HepG2 (cell line): Measurements from ENCODE around the gene MYCBP2. TPM values are rescaled to one million over a fixed set of nuclear protein-coding genes. Genes with fewer than 3 reads are reported as not detected.

Experiments used
- CBX2 ChIP-seq, 2 experiments: fragments of 200-600 bp in 1 of 2; sonication (generic); formaldehyde crosslinking in 1 of 2; IDR thresholded peaks; 2 replicates each; pipeline versions ENCODE4 v1.7.0 to v1.8.1; 2018 to 2022; ENCODE audit warnings: low read depth in 2 of 2, low read length in 1 of 2, mild to moderate bottlenecking in 1 of 2, missing genetic modification reagents in 1 of 2
- JUND ChIP-seq: sonication (generic); formaldehyde crosslinking; IDR thresholded peaks from 2 replicates; pipeline ENCODE4 v1.8.0; 2022; ENCODE audit warnings: mild to moderate bottlenecking, missing genetic modification reagents
- LCORL ChIP-seq, 2 experiments: fragments of 450-650 bp in 1 of 2; sonication (generic) in 1 of 2; formaldehyde crosslinking in 1 of 2; IDR thresholded peaks; 2 replicates each; pipeline versions ENCODE4 v1.5.0 to v1.6.1; 2017 to 2020; ENCODE audit warnings: antibody characterized with exemption in 1 of 2, missing genetic modification reagents in 1 of 2
- MAZ ChIP-seq, 2 experiments: sonication (generic) in 1 of 2; formaldehyde crosslinking in 1 of 2; IDR thresholded peaks; 2 replicates each; pipeline versions ENCODE4 v1.5.0 to v1.6.1; 2012 to 2020; ENCODE audit warnings: low read depth in 2 of 2, mild to moderate bottlenecking in 2 of 2, borderline replicate concordance in 1 of 2, improper control_type of control experiment in 1 of 2, low read length in 1 of 2, missing genetic modification reagents in 1 of 2, moderate library complexity in 1 of 2
- MZF1 ChIP-seq: sonication (generic); formaldehyde crosslinking; IDR thresholded peaks from 2 replicates; pipeline ENCODE4 v1.8.1; 2023; ENCODE audit warnings: mild to moderate bottlenecking, missing genetic modification reagents, borderline replicate concordance
- SP4 ChIP-seq: sonication (generic); formaldehyde crosslinking; IDR thresholded peaks from 2 replicates; pipeline ENCODE4 v1.8.1; 2023; ENCODE audit warnings: mild to moderate bottlenecking, missing genetic modification reagents
- ZFY ChIP-seq: sonication (generic); formaldehyde crosslinking; IDR thresholded peaks from 2 replicates; pipeline ENCODE4 v1.4.0; 2020; ENCODE audit warnings: missing genetic modification reagents
- ZNF142 ChIP-seq: sonication (generic); formaldehyde crosslinking; IDR thresholded peaks from 2 replicates; pipeline ENCODE4 v1.4.0; 2020; ENCODE audit warnings: missing genetic modification reagents
- ZNF17 ChIP-seq: sonication (generic); formaldehyde crosslinking; IDR thresholded peaks from 2 replicates; pipeline ENCODE4 v1.5.0; 2020; ENCODE audit warnings: mild to moderate bottlenecking, missing genetic modification reagents
- ZNF564 ChIP-seq: sonication (generic); formaldehyde crosslinking; IDR thresholded peaks from 2 replicates; pipeline ENCODE4 v1.8.1; 2023; ENCODE audit warnings: mild to moderate bottlenecking, missing genetic modification reagents
- ZNF75D ChIP-seq: sonication (generic); formaldehyde crosslinking; IDR thresholded peaks from 2 replicates; pipeline ENCODE4 v1.8.1; 2023; ENCODE audit warnings: missing genetic modification reagents, mild to moderate bottlenecking, borderline replicate concordance
- ZNF777 ChIP-seq: sonication (generic); formaldehyde crosslinking; IDR thresholded peaks from 2 replicates; pipeline ENCODE4 v1.4.0; 2020; ENCODE audit warnings: missing genetic modification reagents
- polyA plus RNA-seq, 8 experiments: library from polyadenylated mRNA; depleted of rRNA in 3 of 8; stranded (reverse) in 7 of 8; unstranded in 1 of 8; fragments of >200 nt; fragmentation: Illumina TruSeq in 4 of 8; extraction: Trizol in 4 of 8; gene quantifications; 2 replicates each; pipeline versions ENCODE4 v1.2.1 to v1.2.3, GENCODE V29; 2011 to 2016; ENCODE audit warnings: low read depth in 4 of 8, missing spikeins in 1 of 8, mixed read lengths in 1 of 8; ENCODE audit not compliant: insufficient read depth in 1 of 8
- total RNA-seq, 5 experiments: library from RNA; depleted of rRNA; stranded (reverse); fragments of >200 nt; fragmentation: Illumina TruSeq; extraction: Trizol; gene quantifications; 2 replicates each; pipeline ENCODE4 v1.2.3, GENCODE V29; 2016; ENCODE audit warnings: low read depth in 1 of 5
- TF ChIP-seq, protein P1 (sequence below): sonication (generic); formaldehyde crosslinking; conservative IDR thresholded peaks from 2 replicates; pipeline ENCODE4 v1.5.0; 2020; ENCODE audit warnings: missing genetic modification reagents
- TF ChIP-seq, protein P2 (sequence below): IDR thresholded peaks from 2 replicates; pipeline ENCODE4 v1.4.0; 2020; ENCODE audit warnings: mild to moderate bottlenecking, missing genetic modification reagents
- TF ChIP-seq, protein P3 (sequence below): sonication (generic); formaldehyde crosslinking; IDR thresholded peaks from 2 replicates; pipeline ENCODE4 v1.4.0; 2020; ENCODE audit warnings: missing genetic modification reagents, low read depth, mild to moderate bottlenecking, borderline replicate concordance

MYCBP2 gene
- total and polyA plus RNA-seq, 2 of the 13 experiments (the other 11 are each of a cell fraction or from before 2014, with no cell fraction given) = 16.3 to 35.3 TPM

- no peak for TF ChIP-seq SP4 (CRISPR knock-in tag)
- no peak for TF ChIP-seq ZNF564 (CRISPR knock-in tag)
- no peak for TF ChIP-seq LCORL (IDR thresholded peaks at IDR 0.05)
- TF ChIP-seq LCORL (CRISPR knock-in tag; IDR thresholded peaks at IDR 0.05) = 0 out of 2 replicates have a peak, but pooled peaks have one; percentile 18
- TF ChIP-seq CBX2 (IDR thresholded peaks at IDR 0.05; ENCODE audit: low read depth, low read length) = no peak
- TF ChIP-seq CBX2 (CRISPR knock-in tag; IDR thresholded peaks at IDR 0.05; ENCODE audit: low read depth) = no peak
- TF ChIP-seq MZF1 (CRISPR knock-in tag) = no peak
- TF ChIP-seq, protein P1, sequence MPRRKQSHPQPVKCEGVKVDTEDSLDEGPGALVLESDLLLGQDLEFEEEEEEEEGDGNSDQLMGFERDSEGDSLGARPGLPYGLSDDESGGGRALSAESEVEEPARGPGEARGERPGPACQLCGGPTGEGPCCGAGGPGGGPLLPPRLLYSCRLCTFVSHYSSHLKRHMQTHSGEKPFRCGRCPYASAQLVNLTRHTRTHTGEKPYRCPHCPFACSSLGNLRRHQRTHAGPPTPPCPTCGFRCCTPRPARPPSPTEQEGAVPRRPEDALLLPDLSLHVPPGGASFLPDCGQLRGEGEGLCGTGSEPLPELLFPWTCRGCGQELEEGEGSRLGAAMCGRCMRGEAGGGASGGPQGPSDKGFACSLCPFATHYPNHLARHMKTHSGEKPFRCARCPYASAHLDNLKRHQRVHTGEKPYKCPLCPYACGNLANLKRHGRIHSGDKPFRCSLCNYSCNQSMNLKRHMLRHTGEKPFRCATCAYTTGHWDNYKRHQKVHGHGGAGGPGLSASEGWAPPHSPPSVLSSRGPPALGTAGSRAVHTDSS (CRISPR knock-in tag) = no peak
- no peak for TF ChIP-seq ZNF17
- TF ChIP-seq ZNF777 = no peak; the same call in 1 of the 2 replicates
- TF ChIP-seq, protein P2, sequence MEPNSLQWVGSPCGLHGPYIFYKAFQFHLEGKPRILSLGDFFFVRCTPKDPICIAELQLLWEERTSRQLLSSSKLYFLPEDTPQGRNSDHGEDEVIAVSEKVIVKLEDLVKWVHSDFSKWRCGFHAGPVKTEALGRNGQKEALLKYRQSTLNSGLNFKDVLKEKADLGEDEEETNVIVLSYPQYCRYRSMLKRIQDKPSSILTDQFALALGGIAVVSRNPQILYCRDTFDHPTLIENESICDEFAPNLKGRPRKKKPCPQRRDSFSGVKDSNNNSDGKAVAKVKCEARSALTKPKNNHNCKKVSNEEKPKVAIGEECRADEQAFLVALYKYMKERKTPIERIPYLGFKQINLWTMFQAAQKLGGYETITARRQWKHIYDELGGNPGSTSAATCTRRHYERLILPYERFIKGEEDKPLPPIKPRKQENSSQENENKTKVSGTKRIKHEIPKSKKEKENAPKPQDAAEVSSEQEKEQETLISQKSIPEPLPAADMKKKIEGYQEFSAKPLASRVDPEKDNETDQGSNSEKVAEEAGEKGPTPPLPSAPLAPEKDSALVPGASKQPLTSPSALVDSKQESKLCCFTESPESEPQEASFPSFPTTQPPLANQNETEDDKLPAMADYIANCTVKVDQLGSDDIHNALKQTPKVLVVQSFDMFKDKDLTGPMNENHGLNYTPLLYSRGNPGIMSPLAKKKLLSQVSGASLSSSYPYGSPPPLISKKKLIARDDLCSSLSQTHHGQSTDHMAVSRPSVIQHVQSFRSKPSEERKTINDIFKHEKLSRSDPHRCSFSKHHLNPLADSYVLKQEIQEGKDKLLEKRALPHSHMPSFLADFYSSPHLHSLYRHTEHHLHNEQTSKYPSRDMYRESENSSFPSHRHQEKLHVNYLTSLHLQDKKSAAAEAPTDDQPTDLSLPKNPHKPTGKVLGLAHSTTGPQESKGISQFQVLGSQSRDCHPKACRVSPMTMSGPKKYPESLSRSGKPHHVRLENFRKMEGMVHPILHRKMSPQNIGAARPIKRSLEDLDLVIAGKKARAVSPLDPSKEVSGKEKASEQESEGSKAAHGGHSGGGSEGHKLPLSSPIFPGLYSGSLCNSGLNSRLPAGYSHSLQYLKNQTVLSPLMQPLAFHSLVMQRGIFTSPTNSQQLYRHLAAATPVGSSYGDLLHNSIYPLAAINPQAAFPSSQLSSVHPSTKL (CRISPR knock-in tag) = no peak
- no peak for TF ChIP-seq MAZ (IDR thresholded peaks at IDR 0.05; ENCODE audit: borderline replicate concordance, low read depth, low read length)
- no peak; the same call in 1 of the 2 replicates for TF ChIP-seq MAZ (CRISPR knock-in tag; IDR thresholded peaks at IDR 0.05; ENCODE audit: low read depth)
- TF ChIP-seq, protein P3, sequence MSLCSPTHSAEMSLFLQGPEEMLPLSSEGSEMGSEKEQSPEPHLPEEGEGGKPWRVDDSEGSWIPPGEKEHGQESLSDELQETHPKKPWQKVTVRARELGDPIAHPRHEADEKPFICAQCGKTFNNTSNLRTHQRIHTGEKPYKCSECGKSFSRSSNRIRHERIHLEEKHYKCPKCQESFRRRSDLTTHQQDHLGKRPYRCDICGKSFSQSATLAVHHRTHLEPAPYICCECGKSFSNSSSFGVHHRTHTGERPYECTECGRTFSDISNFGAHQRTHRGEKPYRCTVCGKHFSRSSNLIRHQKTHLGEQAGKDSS (CRISPR knock-in tag) = no peak
- no peak for TF ChIP-seq ZNF142 (CRISPR knock-in tag)
- no peak for TF ChIP-seq ZNF75D (CRISPR knock-in tag)
- no peak for TF ChIP-seq JUND
- no peak for TF ChIP-seq ZFY
These were observed 300.5 kb downstream of the MYCBP2 start (continued) for GRCh38 chr13:77026255-77026860.
